22Rv1 (cell line): ENCODE results near the gene PHACTR1.

ENCODE experiments used
- ZFX ChIP-seq: fragments of 450-650 bp; IDR thresholded peaks from 2 replicates; pipeline ENCODE4 v1.6.1; 2017; ENCODE audit warnings: antibody characterized with exemption, borderline replicate concordance
- TF ChIP-seq, protein P1 (sequence below): fragments of 450-650 bp; IDR thresholded peaks from 2 replicates; pipeline ENCODE4 v1.5.1; 2017; ENCODE audit warnings: mild to moderate bottlenecking

DNA sequence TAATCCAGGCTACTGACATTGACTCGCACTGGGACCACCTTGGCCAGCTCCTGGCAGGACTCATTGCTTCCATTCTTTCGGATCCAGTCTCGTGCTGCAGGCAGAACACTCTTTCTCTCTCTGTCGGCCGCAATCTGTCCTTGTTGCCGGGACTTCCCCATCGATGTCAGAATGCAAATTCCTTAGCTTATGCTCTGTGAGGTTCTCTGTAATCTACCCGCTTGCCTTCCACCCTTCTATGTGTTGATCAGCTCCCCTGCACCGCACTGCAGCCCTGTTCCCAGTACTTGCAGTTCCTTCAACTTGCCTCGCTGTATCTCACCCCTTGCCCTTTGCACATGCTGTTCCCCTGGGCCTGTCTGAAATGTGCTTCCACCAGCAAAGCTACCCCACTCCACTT is 182.0 kb downstream of the PHACTR1 start:
- TF ChIP-seq, protein P1, sequence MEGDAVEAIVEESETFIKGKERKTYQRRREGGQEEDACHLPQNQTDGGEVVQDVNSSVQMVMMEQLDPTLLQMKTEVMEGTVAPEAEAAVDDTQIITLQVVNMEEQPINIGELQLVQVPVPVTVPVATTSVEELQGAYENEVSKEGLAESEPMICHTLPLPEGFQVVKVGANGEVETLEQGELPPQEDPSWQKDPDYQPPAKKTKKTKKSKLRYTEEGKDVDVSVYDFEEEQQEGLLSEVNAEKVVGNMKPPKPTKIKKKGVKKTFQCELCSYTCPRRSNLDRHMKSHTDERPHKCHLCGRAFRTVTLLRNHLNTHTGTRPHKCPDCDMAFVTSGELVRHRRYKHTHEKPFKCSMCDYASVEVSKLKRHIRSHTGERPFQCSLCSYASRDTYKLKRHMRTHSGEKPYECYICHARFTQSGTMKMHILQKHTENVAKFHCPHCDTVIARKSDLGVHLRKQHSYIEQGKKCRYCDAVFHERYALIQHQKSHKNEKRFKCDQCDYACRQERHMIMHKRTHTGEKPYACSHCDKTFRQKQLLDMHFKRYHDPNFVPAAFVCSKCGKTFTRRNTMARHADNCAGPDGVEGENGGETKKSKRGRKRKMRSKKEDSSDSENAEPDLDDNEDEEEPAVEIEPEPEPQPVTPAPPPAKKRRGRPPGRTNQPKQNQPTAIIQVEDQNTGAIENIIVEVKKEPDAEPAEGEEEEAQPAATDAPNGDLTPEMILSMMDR = no peak
- no peak for TF ChIP-seq ZFX
